ENCODE data around the gene BCAT1.

DNA sequence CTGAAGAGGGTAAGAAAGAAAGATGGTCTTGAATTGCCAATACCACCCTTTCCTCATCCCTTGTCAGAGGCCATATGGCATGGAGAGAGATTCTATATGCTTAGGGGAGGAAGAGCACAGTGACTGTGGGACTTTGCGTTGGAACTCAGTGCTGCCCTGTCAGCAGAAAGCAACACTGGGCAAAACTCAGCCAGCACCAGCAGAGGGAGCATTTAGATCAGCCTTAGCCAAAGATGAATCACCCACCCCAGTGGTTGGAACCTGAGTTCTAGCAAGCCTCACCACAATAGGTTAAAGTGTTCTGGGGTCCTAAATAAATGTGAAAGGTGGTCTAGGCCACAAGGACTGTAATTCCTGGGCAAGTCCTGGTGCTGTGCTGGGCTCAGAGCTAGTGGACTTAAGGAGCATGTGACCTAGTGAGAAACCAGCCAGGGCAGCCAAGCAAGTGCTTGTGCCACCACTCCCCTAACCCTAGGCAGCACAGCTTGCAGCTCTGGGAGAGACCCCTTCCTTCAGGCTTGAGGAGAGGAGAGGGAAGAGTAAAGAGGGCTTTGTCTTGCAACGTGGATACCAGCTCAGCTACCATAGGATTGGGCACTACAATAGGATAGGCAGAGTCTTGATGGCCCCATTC is 11.4 kb upstream of the BCAT1 start:
- TF ChIP-seq POLR2AphosphoS5 (IDR thresholded peaks at IDR 0.05; ENCODE audit: low read depth, low read length) (no peak), POLR2A (IDR thresholded peaks at IDR 0.05; ENCODE audit: low read depth, low read length) (no peak)
